Measurements from ENCODE around the gene SYT5.

- no peak for TF ChIP-seq POLR2A (IDR thresholded peaks at IDR 0.05; ENCODE audit: low read depth, low read length)
- TF ChIP-seq MYC (IDR thresholded peaks at IDR 0.05; ENCODE audit: low read depth, low read length): no peak
These were observed 30.7 kb downstream of the SYT5 start, which contains the start of gene TNNT1 for GRCh38 chr19:55149078-55150003.

Measured in endothelial cell of umbilical vein (primary cell).